Measurements from ENCODE around the gene GPC6.
A peak's percentile ranks its signal among the peaks of the same experiment; 100 is the strongest.

The GPC6 gene

GRCh38 chr13:93690139-93690538 lies 463.5 kb downstream of the GPC6 start:
- no peak for TF ChIP-seq CTCF (conservative IDR thresholded peaks at IDR 0.05)

GRCh38 chr13:93698016-93698613 lies 471.5 kb downstream of the GPC6 start:
- TF ChIP-seq CTCF (conservative IDR thresholded peaks at IDR 0.05) = no peak
- no peak overlapping the region for H3K27ac ChIP-seq

More at GRCh38 chr13:93690139-93690538, 463.5 kb downstream of the GPC6 start:
- no peak overlapping the region for H3K27ac ChIP-seq

GRCh38 chr13:93700115-93700514 lies 473.5 kb downstream of the GPC6 start:
- no peak for TF ChIP-seq CTCF (conservative IDR thresholded peaks at IDR 0.05)
- H3K27ac ChIP-seq = peak overlapping the region; percentile 15; the same call in 1 of the 2 replicates

GRCh38 chr13:93708308-93709075 lies 481.9 kb downstream of the GPC6 start:
- no peak for TF ChIP-seq CTCF (conservative IDR thresholded peaks at IDR 0.05)

GRCh38 chr13:93709506-93710244 lies 483.1 kb downstream of the GPC6 start:
- no peak overlapping the region for H3K27ac ChIP-seq
- TF ChIP-seq CTCF (conservative IDR thresholded peaks at IDR 0.05) = no peak

More at GRCh38 chr13:93708308-93709075, 481.9 kb downstream of the GPC6 start:
- peak overlapping the region; percentile 13; the same call in 1 of the 2 replicates for H3K27ac ChIP-seq

- no peak overlapping the region for H3K27ac ChIP-seq
- TF ChIP-seq CTCF (conservative IDR thresholded peaks at IDR 0.05) = no peak
Observed at GRCh38 chr13:93714171-93714570, 487.6 kb downstream of the GPC6 start.

GRCh38 chr13:93715866-93716265 lies 489.3 kb downstream of the GPC6 start:
- H3K27ac ChIP-seq = no peak overlapping the region
- TF ChIP-seq CTCF (conservative IDR thresholded peaks at IDR 0.05) = no peak
